ENCODE data around the gene NR4A3.

Gene NR4A3

GRCh38 chr9:99859243-99859980 is 37.7 kb downstream of the NR4A3 start:
- no peak overlapping the region for H3K4me3 ChIP-seq (ENCODE audit: low read depth, low read length)
- no peak overlapping the region for H3K9ac ChIP-seq (ENCODE audit: low read length)
- no peak overlapping the region for H3K27ac ChIP-seq (ENCODE audit: low read depth, low read length)
- no peaks in the 10 kb centered on the region for H3K36me3 ChIP-seq (ENCODE audit: control insufficient read depth, insufficient read depth, low read length)
- 0 out of 2 replicates have a peak, but pooled peaks cover 6% of the 10 kb centered on the region for H3K4me1 ChIP-seq (ENCODE audit: control insufficient read depth, insufficient read depth, low read length)
- H3K27me3 ChIP-seq (ENCODE audit: control insufficient read depth, insufficient read depth, low read length): no peaks in the 10 kb centered on the region
- no peaks in the 10 kb centered on the region for H3K9me3 ChIP-seq (ENCODE audit: control insufficient read depth, insufficient read depth, low read depth, low read length)

DNA sequence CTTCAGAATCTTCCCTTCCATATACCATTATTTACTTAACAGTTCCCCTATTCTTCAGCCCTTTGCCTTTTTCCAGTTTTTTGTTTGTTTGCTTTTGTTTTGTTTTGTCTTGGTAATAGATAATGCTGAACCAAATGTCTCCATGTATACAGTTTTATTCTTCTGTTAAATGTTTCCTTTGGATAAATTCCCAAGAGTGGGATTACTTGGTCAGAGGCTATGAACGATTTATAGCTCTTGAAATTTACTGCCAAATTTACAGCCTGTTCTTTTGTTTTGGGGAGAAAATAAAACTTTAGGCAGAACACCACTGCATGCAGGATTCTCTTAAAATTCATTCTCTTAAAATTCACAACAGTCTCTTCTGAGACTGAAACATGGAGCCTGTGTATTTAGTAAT is 38.6 kb downstream of the NR4A3 start:
- Histone ChIP-seq H3K27me3 (ENCODE audit: control insufficient read depth, insufficient read depth, low read length) (no peaks in the 10 kb centered on the region), H3K4me1 (ENCODE audit: control insufficient read depth, insufficient read depth, low read length) (0 out of 2 replicates have a peak, but pooled peaks cover 6% of the 10 kb centered on the region), H3K27ac (ENCODE audit: low read depth, low read length) (no peak overlapping the region), H3K4me3 (ENCODE audit: low read depth, low read length) (no peak overlapping the region), H3K36me3 (ENCODE audit: control insufficient read depth, insufficient read depth, low read length) (no peaks in the 10 kb centered on the region), H3K9me3 (ENCODE audit: control insufficient read depth, insufficient read depth, low read depth, low read length) (no peaks in the 10 kb centered on the region), H3K9ac (ENCODE audit: low read length) (no peak overlapping the region)

DNA sequence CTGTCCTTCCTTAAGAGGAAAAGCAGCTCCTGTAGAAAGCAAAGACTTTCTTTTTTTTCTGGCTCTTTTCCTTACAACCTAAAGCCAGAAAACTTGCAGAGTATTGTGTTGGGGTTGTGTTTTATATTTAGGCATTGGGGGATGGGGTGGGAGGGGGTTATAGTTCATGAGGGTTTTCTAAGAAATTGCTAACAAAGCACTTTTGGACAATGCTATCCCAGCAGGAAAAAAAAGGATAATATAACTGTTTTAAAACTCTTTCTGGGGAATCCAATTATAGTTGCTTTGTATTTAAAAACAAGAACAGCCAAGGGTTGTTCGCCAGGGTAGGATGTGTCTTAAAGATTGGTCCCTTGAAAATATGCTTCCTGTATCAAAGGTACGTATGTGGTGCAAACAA is 42.3 kb downstream of the NR4A3 start:
- H3K4me1 ChIP-seq (ENCODE audit: control insufficient read depth, insufficient read depth, low read length): 0 out of 2 replicates have a peak, but pooled peaks cover 6% of the 10 kb centered on the region
- no peak overlapping the region for H3K4me3 ChIP-seq (ENCODE audit: low read depth, low read length)
- no peaks in the 10 kb centered on the region for H3K9me3 ChIP-seq (ENCODE audit: control insufficient read depth, insufficient read depth, low read depth, low read length)
- no peak overlapping the region for H3K9ac ChIP-seq (ENCODE audit: low read length)
- no peak overlapping the region for H3K27ac ChIP-seq (ENCODE audit: low read depth, low read length)
- H3K27me3 ChIP-seq (ENCODE audit: control insufficient read depth, insufficient read depth, low read length): no peaks in the 10 kb centered on the region
- H3K36me3 ChIP-seq (ENCODE audit: control insufficient read depth, insufficient read depth, low read length): no peaks in the 10 kb centered on the region

DNA sequence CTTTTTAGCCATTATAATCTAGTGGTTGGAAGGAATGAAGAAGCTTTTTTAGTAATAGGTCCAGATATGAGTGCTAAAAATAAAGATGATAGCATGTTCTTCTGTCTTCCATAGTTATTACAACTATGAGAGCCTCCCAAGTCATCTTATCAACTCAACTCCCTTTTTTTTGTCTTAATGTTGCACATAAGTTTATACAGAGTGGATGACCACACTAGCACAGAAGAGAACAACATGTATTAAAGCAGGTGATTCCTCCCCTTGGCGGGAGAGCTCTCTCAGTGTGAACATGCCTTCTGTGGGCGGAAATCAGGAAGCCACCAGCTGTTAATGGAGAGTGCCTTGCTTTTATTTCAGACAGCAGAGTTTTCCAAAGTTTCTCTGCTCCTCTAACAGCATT is 44.7 kb downstream of the NR4A3 start:
- no peaks in the 10 kb centered on the region for H3K4me1 ChIP-seq (ENCODE audit: control insufficient read depth, insufficient read depth, low read length)
- no peak overlapping the region for H3K9ac ChIP-seq (ENCODE audit: low read length)
- no peaks in the 10 kb centered on the region for H3K9me3 ChIP-seq (ENCODE audit: control insufficient read depth, insufficient read depth, low read depth, low read length)
- no peaks in the 10 kb centered on the region for H3K36me3 ChIP-seq (ENCODE audit: control insufficient read depth, insufficient read depth, low read length)
- H3K4me3 ChIP-seq (ENCODE audit: low read depth, low read length): no peak overlapping the region
- no peak overlapping the region for H3K27ac ChIP-seq (ENCODE audit: low read depth, low read length)
- H3K27me3 ChIP-seq (ENCODE audit: control insufficient read depth, insufficient read depth, low read length): no peaks in the 10 kb centered on the region

DNA sequence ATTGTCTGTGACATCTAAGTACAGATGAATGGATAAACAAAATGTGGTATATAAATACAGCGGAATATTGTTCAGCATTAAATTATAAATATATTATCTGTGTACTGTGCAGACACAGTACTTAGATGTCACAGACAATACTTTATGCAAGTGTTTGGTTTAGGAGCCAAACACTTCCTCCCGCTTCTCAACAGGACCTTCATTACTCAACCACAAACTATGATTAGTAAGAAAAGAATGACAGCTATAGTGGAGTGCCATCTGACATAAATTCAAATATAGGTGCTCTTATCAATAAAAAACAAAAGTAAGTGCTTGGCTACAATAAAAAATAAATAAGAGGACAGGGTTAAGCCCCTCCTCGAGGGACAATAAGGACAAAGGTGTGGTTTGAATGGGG is 45.9 kb downstream of the NR4A3 start:
- Histone ChIP-seq H3K27me3 (ENCODE audit: control insufficient read depth, insufficient read depth, low read length) (no peaks in the 10 kb centered on the region), H3K4me1 (ENCODE audit: control insufficient read depth, insufficient read depth, low read length) (no peaks in the 10 kb centered on the region), H3K9ac (ENCODE audit: low read length) (no peak overlapping the region), H3K4me3 (ENCODE audit: low read depth, low read length) (no peak overlapping the region), H3K27ac (ENCODE audit: low read depth, low read length) (no peak overlapping the region), H3K9me3 (ENCODE audit: control insufficient read depth, insufficient read depth, low read depth, low read length) (no peaks in the 10 kb centered on the region), H3K36me3 (ENCODE audit: control insufficient read depth, insufficient read depth, low read length) (no peaks in the 10 kb centered on the region)

- Histone ChIP-seq H3K4me3 (ENCODE audit: low read depth, low read length) (no peak overlapping the region), H3K27ac (ENCODE audit: low read depth, low read length) (no peak overlapping the region), H3K4me1 (ENCODE audit: control insufficient read depth, insufficient read depth, low read length) (no peaks in the 10 kb centered on the region), H3K27me3 (ENCODE audit: control insufficient read depth, insufficient read depth, low read length) (no peaks in the 10 kb centered on the region), H3K9ac (ENCODE audit: low read length) (no peak overlapping the region), H3K9me3 (ENCODE audit: control insufficient read depth, insufficient read depth, low read depth, low read length) (no peaks in the 10 kb centered on the region), H3K36me3 (ENCODE audit: control insufficient read depth, insufficient read depth, low read length) (no peaks in the 10 kb centered on the region)
Observed at GRCh38 chr9:99867968-99868367, 46.3 kb downstream of the NR4A3 start.

DNA sequence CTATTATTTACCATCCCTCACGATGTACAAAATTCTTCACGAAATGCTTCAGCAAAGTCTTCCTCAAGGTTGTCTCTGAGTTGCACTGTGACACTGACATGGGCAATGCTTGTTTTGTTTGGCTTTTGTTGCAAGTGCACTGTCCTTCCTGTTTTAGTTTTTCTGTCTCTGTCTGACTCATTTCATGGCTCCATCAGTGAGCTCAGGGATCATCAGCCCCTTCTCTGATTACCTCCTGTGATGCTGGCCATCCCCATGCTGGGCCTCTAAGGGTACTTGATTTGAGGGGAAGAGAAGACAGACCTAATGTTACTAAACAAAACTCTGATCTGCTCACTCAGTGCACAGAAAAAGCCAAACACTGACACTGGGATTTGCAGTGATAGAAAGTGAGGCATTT is 47.2 kb downstream of the NR4A3 start:
- H3K4me1 ChIP-seq (ENCODE audit: control insufficient read depth, insufficient read depth, low read length): no peaks in the 10 kb centered on the region
- no peaks in the 10 kb centered on the region for H3K36me3 ChIP-seq (ENCODE audit: control insufficient read depth, insufficient read depth, low read length)
- no peaks in the 10 kb centered on the region for H3K9me3 ChIP-seq (ENCODE audit: control insufficient read depth, insufficient read depth, low read depth, low read length)
- no peak overlapping the region for H3K9ac ChIP-seq (ENCODE audit: low read length)
- H3K27ac ChIP-seq (ENCODE audit: low read depth, low read length): no peak overlapping the region
- no peak overlapping the region for H3K4me3 ChIP-seq (ENCODE audit: low read depth, low read length)
- no peaks in the 10 kb centered on the region for H3K27me3 ChIP-seq (ENCODE audit: control insufficient read depth, insufficient read depth, low read length)

- Histone ChIP-seq H3K9ac (ENCODE audit: low read length) (no peak overlapping the region), H3K27me3 (ENCODE audit: control insufficient read depth, insufficient read depth, low read length) (no peaks in the 10 kb centered on the region), H3K9me3 (ENCODE audit: control insufficient read depth, insufficient read depth, low read depth, low read length) (no peaks in the 10 kb centered on the region), H3K4me1 (ENCODE audit: control insufficient read depth, insufficient read depth, low read length) (no peaks in the 10 kb centered on the region), H3K36me3 (ENCODE audit: control insufficient read depth, insufficient read depth, low read length) (no peaks in the 10 kb centered on the region), H3K27ac (ENCODE audit: low read depth, low read length) (no peak overlapping the region), H3K4me3 (ENCODE audit: low read depth, low read length) (no peak overlapping the region)
Observed at GRCh38 chr9:99870126-99870525, 48.4 kb downstream of the NR4A3 start.

DNA sequence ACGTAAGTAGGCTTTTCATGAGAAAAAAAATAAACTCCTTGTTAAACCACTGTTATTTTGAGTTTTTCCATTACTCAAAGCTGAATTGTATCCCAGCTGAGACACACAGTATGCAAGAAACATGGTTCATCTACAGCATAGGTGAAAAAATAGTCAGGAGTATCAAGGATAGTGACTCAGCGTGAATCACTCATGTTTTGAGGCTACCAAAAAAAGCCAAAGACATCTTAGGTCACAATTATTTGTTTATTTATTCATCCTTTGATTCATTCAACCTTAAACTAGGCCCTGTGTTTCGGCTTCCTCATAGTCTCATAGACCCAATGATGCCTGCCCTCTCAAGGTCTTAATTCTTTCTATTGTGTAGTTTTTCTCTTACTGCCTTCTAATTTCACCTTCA is 51.8 kb downstream of the NR4A3 start:
- no peaks in the 10 kb centered on the region for H3K9me3 ChIP-seq (ENCODE audit: control insufficient read depth, insufficient read depth, low read depth, low read length)
- no peak overlapping the region for H3K4me3 ChIP-seq (ENCODE audit: low read depth, low read length)
- no peak overlapping the region for H3K9ac ChIP-seq (ENCODE audit: low read length)
- H3K27ac ChIP-seq (ENCODE audit: low read depth, low read length): no peak overlapping the region
- H3K27me3 ChIP-seq (ENCODE audit: control insufficient read depth, insufficient read depth, low read length): no peaks in the 10 kb centered on the region
- H3K4me1 ChIP-seq (ENCODE audit: control insufficient read depth, insufficient read depth, low read length): no peaks in the 10 kb centered on the region
- H3K36me3 ChIP-seq (ENCODE audit: control insufficient read depth, insufficient read depth, low read length): no peaks in the 10 kb centered on the region

GRCh38 chr9:99873943-99874584 is 52.4 kb downstream of the NR4A3 start:
- Histone ChIP-seq H3K4me1 (ENCODE audit: control insufficient read depth, insufficient read depth, low read length) (no peaks in the 10 kb centered on the region; the same call in 1 of the 2 replicates), H3K9ac (ENCODE audit: low read length) (no peak overlapping the region), H3K27me3 (ENCODE audit: control insufficient read depth, insufficient read depth, low read length) (no peaks in the 10 kb centered on the region), H3K4me3 (ENCODE audit: low read depth, low read length) (no peak overlapping the region), H3K9me3 (ENCODE audit: control insufficient read depth, insufficient read depth, low read depth, low read length) (no peaks in the 10 kb centered on the region), H3K27ac (ENCODE audit: low read depth, low read length) (no peak overlapping the region), H3K36me3 (ENCODE audit: control insufficient read depth, insufficient read depth, low read length) (no peaks in the 10 kb centered on the region)

- no peak overlapping the region for H3K27ac ChIP-seq (ENCODE audit: low read depth, low read length)
- H3K4me1 ChIP-seq (ENCODE audit: control insufficient read depth, insufficient read depth, low read length): no peaks in the 10 kb centered on the region; the same call in 1 of the 2 replicates
- H3K27me3 ChIP-seq (ENCODE audit: control insufficient read depth, insufficient read depth, low read length): no peaks in the 10 kb centered on the region
- no peak overlapping the region for H3K9ac ChIP-seq (ENCODE audit: low read length)
- H3K9me3 ChIP-seq (ENCODE audit: control insufficient read depth, insufficient read depth, low read depth, low read length): no peaks in the 10 kb centered on the region
- H3K4me3 ChIP-seq (ENCODE audit: low read depth, low read length): no peak overlapping the region
- no peaks in the 10 kb centered on the region for H3K36me3 ChIP-seq (ENCODE audit: control insufficient read depth, insufficient read depth, low read length)
Observed at GRCh38 chr9:99876190-99876589, 54.5 kb downstream of the NR4A3 start.
